UCSD-AML1 (cell line): Measurements from ENCODE around the gene SLC35C1.
"Not testable (repeated sequence)": the region's sequence is repeated elsewhere in the genome, so short reads cannot be mapped to it uniquely, and the experiment has no call there.

Experiments
- DNase-seq: peaks from one replicate; lab custom pipeline; 2025; ENCODE audit not compliant: unreplicated experiment; lab: John Stamatoyannopoulos, UW

SLC35C1 gene

DNA sequence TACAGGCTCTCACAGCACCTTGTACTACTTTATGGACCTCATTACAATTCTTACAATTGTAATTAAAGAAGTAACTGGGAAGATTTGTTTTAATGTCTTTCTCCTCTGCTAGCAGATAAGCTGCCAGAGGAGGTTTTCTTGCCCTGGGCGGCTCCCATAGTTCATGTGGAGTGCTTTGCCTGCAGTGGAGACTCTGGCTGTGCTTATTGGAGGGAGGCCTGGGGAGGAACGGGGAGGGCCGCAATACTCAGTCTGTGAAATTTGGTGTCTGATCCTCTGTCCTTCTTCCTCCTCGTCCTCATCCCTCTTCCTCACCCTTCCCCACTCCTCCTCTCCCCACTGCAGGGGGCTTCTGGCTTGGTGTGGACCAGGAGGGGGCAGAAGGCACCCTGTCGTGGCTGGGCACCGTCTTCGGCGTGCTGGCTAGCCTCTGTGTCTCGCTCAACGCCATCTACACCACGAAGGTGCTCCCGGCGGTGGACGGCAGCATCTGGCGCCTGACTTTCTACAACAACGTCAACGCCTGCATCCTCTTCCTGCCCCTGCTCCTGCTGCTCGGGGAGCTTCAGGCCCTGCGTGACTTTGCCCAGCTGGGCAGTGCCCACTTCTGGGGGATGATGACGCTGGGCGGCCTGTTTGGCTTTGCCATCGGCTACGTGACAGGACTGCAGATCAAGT is 5.6 kb downstream of the SLC35C1 start:
- DNase-seq = no peak

DNA sequence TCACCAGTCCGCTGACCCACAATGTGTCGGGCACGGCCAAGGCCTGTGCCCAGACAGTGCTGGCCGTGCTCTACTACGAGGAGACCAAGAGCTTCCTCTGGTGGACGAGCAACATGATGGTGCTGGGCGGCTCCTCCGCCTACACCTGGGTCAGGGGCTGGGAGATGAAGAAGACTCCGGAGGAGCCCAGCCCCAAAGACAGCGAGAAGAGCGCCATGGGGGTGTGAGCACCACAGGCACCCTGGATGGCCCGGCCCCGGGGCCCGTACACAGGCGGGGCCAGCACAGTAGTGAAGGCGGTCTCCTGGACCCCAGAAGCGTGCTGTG is 6.1 kb downstream of the SLC35C1 start:
- no peak for DNase-seq

DNA sequence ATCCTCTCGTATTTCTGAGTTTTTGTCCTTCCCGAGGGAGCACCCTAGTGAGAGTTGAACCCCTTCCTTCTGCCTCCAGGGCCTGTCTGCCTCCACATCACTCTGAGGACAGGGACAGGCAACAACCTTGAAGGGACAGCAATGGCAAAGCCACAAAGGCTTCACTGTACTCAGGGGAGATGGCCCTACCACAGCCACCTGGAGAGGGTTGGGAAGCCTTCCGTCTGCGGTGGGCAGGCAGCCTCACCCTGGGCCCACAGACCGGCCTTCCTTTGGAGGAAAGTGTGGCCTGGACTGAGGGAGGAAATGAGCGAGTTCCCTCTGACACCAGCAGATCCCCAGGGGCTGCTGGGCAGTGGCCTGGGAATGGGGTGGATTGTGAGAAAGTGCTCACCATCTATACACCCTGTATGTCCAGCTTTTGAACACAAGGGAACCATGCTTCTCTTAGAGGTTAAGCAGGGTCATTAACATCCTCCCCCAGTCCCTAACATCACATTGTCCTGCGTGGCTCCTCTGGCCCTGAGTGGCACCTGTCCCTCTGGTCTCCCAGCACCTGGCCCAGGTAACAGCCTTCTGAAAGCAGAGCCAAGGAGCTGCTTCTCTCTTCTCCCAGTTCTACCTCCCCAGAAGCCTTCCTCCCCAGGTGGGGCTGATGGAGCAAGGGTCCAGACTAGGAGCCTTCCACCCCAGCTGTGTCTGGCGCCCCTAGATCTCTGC is 6.8 kb downstream of the SLC35C1 start:
- DNase-seq = no peak

DNA sequence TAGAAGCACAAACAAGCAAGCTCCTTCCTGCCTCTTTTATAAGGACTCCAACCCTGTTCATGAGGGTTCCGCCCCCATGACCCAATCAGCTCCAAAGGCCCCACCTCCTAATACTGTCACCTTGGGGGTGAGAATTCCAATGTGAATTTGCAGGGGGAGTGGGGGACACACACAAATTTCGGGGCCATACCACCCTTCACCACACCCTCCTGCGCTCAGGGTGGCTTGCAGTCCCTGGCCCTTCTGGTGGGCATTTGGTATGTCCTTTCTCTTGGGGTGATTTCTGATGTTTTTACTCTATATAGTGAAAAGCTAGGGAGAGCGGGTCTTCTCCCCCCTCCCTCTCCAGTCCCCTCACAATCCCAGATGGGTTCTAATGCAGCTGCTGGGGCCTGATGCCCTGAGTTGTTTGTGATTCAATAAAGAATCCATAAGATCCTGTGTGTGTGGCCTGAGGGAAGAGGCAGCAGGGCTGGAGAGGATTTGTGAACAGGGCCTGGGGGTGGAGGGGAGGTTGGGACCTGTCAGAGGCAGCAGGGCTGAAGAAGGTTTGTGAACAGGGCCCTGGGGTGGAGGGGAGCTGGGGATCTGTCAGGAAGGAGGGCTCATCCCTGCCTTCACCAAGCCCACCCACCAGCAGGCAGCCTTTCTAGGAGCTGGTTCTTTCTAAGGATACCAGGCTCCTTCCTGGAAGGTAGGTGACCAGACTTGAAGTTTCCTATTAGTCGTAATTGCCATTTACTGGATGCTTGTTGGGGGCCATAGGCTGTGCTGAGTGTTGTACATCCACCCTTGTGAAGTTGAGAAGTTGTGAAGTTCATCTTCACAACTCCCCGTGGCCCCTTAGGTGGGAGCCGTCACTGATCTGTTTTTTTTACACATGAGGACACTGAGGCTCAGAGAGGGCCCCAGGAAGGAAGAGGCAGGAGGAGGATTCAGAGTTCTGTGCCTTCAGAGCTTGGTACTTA is 7.9 kb downstream of the SLC35C1 start:
- no peak for DNase-seq

DNA sequence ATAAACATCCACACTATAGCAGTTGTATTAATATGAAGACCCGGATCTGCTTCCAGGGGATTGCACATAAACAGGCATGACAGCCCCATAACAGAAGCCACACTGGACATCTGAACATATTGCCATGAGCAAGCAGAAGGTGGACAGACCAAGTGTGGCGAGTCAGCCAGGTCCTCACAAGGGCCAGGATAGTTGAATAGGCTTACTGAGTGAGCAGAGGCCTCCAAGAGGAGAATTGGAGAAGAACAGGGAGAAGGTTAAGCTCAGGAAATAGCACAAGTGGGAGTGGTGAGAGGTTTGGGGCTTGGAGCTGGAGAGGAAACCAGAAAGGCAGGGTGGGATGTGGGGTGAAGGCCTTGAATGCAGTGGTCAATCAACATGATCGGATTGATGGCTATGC is 10.8 kb downstream of the SLC35C1 start:
- no peak for DNase-seq

DNA sequence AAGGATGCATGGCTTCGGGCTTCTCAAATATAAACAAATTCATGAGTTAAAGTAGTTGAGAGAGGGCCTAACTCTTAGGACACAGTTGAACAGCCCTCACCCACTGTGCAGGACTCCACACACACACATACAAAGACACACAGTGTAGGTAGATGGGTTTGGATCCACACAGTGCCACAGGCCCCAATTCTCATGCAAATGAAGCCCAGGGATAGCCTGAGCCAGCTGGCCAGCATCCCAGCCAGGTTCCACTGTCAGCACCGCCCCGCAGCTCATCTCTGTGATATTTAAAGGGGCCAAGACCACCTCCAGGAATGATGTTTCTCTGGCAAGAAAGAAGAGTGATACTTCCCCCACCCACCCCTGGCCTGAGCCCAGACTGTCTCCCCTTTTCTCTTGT is 11.7 kb downstream of the SLC35C1 start:
- no peak for DNase-seq

DNA sequence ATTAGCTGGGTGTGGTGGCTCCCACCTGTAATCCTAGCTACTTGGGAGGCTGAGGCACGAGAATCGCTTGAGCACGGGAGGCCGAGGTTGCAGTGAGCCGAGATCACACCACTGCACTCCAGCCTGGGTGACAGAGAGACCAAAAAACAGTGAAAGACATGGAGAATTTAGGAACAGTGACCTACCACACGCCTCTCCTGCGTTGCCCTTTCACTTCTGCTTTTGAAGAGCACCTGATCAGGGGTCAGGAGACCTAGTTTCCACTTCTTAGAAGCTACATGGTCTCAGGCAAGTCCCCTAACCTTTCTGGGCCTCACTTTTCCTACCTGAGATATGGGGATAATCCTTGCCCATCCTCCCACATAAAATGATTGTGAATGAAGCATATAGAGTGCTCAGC is 12.2 kb downstream of the SLC35C1 start:
- DNase-seq = no peak

DNA sequence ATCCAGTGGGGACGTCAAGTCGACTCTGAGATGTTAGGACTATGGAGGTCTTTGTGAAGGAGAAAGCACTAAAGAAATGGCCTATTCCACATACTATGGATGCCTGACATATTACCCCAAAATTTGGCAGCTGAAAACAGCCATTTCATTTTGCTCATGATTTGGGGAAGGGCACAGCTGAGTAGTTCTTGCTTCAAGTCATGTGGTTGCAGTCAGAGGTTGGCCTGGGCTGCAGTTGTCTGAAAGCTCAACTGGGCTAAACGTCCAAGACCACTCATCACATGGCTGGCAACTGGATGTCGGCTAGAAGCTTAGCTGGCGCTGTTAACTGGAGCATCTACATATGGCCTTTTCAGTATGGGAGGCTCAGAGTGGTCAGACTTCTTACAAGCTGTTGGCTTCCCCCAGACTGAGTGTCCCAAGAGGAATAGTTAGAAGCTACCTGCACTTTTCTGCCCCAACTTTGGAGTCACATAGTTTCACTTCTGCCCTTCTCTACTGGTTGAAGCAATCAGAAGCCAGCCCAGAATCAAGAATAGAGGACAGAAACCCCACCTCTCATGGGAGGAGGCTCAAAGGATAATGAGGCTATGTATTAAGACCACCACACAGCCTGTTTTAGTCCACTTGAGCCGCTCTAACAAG is 14.1 kb downstream of the SLC35C1 start:
- DNase-seq = no peak

DNA sequence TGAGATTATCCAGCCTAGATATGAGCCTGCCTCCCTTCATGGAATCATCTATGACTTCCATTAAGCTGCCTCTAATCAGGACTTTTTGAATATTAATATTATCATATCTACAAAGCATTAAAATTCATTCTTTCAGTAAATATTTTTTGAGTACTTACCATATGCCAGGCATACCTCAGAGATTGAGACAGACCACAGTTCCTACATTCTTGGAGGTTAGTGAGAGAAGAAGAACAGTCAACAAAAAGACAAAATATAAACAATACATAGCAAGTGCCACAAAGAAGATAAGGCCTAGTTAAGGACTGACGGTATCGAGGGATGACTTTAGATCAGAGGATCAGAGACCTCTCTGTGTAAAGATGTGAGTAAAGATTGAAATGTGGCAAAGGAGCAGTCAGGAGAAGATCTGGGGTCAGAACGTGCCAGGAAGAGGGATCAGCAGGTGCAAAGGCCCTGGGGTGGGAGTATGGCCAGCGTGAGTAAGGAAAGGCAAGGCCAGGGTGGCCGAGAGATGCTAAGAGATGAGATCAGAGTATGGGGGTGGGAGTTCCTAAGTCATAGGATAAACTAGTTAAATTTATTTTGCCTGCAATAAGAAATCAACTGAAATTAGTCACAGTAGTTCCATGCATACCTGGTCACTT is 15.4 kb downstream of the SLC35C1 start:
- DNase-seq = no peak

DNA sequence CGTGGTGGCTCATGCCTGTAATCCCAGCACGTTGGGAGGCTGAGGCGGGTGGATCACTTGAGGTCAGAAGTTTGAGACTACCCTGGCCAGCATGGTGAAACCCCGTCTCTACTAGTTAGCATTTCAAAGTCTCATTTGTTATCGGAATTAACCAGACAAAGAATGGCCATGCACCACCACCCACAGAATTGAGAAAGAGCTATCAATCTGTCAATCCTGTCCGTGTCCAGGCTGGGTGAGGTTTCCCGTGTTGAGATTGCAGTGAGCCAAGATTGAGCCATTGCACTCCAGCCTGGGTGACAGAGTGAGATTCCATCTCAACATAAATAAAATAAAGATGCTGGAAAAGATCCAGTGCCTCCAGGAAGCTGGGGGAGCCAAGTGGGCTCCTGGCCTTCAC is 21.5 kb downstream of the SLC35C1 start:
- DNase-seq = not testable (repeated sequence)

DNA sequence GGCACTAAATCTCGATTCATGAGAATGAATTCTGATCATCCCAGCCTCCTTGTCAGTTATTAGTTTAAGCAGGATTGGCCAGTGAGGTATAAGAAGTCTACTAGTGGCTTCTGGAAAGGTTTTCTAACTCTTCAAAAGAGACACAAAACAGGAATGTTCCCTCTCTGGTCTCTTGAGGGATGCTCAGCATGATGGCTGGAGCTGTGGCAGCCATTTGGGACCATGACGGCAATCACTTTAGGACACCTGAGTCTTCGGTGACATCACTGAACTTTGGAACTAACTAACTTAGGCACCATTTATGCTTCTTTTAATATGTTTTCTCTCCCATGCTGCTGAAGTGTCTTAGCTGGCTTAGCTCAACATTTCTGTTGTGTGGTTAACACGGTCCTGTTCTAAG is 22.2 kb downstream of the SLC35C1 start:
- DNase-seq = no peak

DNA sequence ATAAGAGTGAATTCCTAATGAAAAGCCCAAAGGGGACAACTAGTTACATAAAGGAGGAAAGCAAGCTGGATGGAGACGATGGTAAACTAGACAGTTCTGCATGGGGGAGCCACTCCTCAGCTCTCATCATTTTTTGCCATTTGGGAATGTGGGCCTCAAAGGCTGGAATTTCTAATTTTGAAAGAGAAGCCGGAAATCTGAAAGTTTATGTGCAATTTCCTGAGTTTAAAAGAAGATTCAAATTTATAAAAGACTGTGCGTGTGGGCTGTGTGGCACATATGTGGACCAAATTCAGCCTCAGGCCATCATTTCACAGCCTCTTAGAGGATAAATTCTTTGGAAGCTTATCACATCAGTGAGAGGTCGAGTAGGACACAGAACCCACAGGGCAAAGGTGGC is 24.0 kb downstream of the SLC35C1 start:
- DNase-seq = no peak

DNA sequence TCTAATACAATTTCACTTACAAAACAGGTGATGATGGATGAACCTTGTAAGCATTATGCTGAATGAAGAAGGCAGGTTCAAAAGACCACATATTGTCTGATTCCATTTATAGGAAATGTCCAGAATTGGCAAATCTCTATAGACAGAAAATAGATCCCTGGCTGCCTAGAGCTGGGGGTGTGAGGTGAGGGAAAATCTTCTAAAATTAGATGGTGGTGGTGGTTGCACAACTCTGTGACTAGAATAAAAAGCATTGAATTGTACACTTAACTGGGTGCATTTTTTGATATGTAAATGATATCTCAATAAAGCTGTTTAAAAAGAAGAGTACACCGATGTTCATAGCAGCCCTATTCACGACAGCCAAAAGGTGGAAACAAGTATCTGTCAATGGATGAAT is 25.6 kb downstream of the SLC35C1 start:
- no peak for DNase-seq

DNA sequence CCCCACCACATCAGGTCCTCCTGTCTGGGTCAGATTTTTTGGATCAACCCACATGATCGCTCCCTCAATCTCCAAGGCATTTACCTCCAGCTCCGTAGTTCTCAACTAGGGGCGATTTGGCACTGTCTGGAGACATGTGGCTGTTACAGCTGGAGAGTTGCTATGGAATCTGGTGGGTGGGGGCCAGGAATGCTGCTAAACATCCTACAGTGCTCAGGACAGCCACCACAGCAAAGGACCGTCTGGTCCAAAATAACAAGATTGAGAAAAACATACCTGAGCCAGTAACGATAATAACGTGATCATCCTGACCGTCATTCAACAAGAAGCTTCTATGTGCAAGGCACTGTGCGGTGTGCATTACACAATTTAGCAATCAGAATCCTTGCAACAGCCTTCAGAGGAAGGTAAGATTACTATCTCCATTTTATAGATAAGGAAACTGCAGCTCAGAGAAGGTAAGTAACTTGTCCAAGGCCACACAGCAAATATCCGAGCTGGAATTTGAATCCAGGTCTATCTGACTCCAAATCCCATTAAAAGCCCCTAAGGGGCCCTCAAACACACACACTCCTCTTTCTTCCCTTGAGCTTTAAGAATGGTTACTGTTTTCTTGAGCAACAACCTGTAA is 28.0 kb downstream of the SLC35C1 start:
- DNase-seq = no peak

DNA sequence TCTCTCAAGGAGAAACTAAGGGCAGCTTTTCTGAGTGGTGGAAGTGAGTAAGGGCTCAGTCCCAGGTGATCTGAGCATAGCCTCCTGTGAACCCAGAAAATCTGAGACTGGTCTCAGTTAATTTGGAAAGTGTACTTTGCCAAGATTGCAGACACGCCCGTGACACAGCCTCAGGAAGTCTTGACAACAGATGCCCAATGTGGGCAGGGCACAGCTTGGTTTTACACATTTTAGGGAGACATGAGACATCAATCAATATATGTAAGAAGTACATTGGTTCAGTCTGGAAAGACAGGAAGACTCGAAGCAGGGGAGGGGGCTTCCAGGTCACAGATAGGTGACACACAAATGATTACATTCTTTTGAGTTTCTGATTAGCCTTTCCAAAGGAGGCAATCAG is 28.8 kb downstream of the SLC35C1 start:
- DNase-seq = no peak

DNA sequence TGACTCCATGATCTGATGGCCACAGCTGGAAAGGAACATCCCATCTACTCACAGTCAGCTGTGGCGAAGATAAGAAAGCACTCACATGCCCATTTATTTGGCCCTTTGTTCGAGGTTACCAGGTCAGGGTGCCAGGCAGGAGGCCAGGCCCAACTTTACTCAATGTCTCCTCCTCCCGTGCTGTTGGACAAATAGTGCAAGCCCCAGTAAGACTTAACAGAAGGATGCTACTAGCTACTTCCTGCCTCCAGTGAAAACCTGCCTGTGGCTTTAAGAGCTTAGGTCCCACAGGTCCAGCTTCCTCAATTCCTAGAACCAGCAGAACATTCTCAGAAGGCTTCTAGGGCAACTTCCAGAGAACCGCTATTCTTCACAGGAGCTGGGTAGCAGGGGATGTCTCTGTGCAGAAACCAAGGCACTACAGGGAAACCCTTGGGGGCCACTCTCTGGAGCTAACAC is 29.4 kb downstream of the SLC35C1 start:
- DNase-seq = peak; percentile 53

DNA sequence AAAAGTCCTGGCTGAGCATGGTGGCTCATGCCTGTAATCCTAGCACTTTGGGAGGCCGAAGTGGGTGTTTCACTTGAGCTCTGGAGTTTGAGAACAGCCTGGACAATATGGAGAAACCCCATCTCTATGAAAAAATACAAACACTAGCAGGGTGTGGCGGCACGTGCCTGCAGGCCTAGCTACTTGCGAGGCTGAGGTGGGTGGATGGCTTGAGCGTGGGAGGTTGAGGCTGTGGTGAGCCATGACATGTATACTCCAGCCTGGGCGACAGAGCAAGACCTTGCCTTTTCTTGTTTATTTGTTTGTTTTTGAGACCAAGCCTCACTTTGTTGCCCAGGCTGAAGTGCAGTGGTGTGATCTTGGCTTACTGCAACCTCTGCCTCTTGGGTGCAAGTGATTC is 34.3 kb downstream of the SLC35C1 start:
- no peak for DNase-seq

DNA sequence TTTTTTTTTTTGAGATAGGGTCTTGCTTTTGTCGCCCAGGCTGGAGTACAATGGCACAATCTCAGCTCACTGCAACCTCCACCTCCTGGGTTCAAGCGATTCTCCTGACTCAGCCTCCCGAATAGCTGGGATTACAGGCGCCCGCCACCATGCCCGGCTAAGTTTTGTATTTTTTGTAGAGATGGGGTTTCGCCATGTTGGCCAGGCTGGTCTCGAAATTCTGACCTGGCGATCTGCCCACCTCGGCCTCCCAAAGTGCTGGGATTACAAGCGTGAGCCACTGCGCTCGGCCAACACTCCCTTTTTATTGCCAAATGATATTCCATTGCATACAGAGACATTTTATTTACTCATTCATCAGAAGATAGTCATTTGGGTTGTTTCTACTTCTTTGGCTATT is 35.3 kb downstream of the SLC35C1 start:
- DNase-seq = not testable (repeated sequence)

DNA sequence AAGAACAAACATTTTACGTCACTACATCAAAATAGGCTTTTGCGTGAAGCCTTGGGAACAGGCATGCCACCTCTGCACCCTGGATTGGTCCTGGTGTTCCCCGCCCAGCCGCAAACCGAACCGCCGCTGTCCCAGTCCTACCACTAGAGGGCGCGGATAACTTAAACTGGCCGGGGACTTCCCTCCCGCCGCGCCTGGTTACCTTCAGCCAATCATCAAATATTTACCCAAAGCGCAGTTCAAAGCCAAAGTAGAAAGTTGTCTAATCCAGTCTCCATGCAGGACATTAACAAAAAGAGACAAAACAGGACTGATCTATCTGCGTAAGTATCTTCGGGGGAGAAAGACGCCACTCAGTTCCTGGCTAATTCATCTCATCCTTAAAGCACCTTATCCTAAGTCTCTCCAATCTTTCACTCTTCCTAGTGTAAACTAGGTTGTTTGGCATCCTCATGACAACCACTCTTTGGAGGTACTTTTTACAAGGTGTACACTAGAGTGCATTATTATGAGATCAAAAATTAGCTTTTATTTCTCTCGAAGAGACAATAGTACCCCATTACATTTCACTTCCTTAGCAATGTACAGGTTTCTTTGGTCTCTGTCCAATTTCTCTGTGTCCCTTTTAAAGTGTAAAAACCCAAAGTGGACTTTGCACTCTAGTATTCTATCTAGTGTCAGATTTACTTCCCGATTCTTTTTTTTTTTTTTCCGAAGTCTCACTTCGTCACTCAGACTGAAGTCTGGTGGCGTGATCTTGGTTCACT is 38.4 kb downstream of the SLC35C1 start:
- peak; percentile 78 for DNase-seq
